ENCODE measurements around the gene DYNLT1. TPM values are rescaled to one million over a fixed set of nuclear protein-coding genes. Genes with fewer than 3 reads are reported as not detected.
"Not testable (repeated sequence)": the region's sequence is repeated elsewhere in the genome, so short reads cannot be mapped to it uniquely, and the experiment has no call there.

Gene DYNLT1
- total RNA-seq, 4 donors from 2014 or later: 36.6 to 80.0 (median 49.1) TPM

- TF ChIP-seq CTCF (IDR thresholded peaks at IDR 0.05) (no peak), EP300 (IDR thresholded peaks at IDR 0.05) (no peak), POLR2A (IDR thresholded peaks at IDR 0.05) (no peak)
- no peaks in the 10 kb centered on the region for H3K9me3 ChIP-seq
- peaks cover 0 to 3% (median 0%) of the 10 kb centered on the region in 4 donors for H3K4me1 ChIP-seq
- DNase-seq (ENCODE audit: low spot score in 2 of 2): no peak
- WGBS, 2 donors: 56 to 59% methylated on average over 5 of the region's 5 CpGs
- no peaks in the 10 kb centered on the region for H3K27me3 ChIP-seq
- no peaks in the 10 kb centered on the region for H3K36me3 ChIP-seq
- no peak overlapping the region for H3K27ac ChIP-seq
- H3K4me3 ChIP-seq: no peak overlapping the region
Observed at GRCh38 chr6:158684745-158685324, 40.3 kb upstream of the DYNLT1 start.

- Histone ChIP-seq H3K4me1 (peaks cover 0 to 3% (median 0%) of the 10 kb centered on the region in 4 donors), H3K27me3 (no peaks in the 10 kb centered on the region), H3K36me3 (no peaks in the 10 kb centered on the region), H3K27ac (no peak overlapping the region), H3K9me3 (no peaks in the 10 kb centered on the region), H3K4me3 (no peak overlapping the region)
- WGBS, 2 donors: 89 to 90% methylated on average over 5 of the region's 5 CpGs
- DNase-seq (ENCODE audit: low spot score in 2 of 2): no peak
- no peak for TF ChIP-seq POLR2A (IDR thresholded peaks at IDR 0.05)
- no peak for TF ChIP-seq CTCF (IDR thresholded peaks at IDR 0.05)
- no peak for TF ChIP-seq EP300 (IDR thresholded peaks at IDR 0.05)
Observed at GRCh38 chr6:158684311-158684710, 39.8 kb upstream of the DYNLT1 start.

GRCh38 chr6:158680481-158680880 lies 35.9 kb upstream of the DYNLT1 start:
- H3K9me3 ChIP-seq: no peaks in the 10 kb centered on the region
- H3K36me3 ChIP-seq: no peaks in the 10 kb centered on the region
- H3K4me1 ChIP-seq: no peaks in the 10 kb centered on the region
- 85 to 91% methylated on average over 6 of the region's 6 CpGs for WGBS, 2 donors
- H3K27me3 ChIP-seq: no peaks in the 10 kb centered on the region
- no peak for DNase-seq (ENCODE audit: low spot score in 2 of 2)
- no peak for TF ChIP-seq EP300 (IDR thresholded peaks at IDR 0.05)
- no peak for TF ChIP-seq POLR2A (IDR thresholded peaks at IDR 0.05)
- TF ChIP-seq CTCF (IDR thresholded peaks at IDR 0.05): no peak
- H3K4me3 ChIP-seq: no peak overlapping the region
- no peak overlapping the region for H3K27ac ChIP-seq

GRCh38 chr6:158680015-158680414 lies 35.5 kb upstream of the DYNLT1 start:
- TF ChIP-seq POLR2A (IDR thresholded peaks at IDR 0.05) (no peak), CTCF (IDR thresholded peaks at IDR 0.05) (no peak), EP300 (IDR thresholded peaks at IDR 0.05) (no peak)
- no peak overlapping the region for H3K4me3 ChIP-seq
- 93 to 95% methylated on average over 2 of the region's 2 CpGs for WGBS, 2 donors
- no peaks in the 10 kb centered on the region for H3K4me1 ChIP-seq
- no peaks in the 10 kb centered on the region for H3K9me3 ChIP-seq
- no peaks in the 10 kb centered on the region for H3K27me3 ChIP-seq
- no peak for DNase-seq (ENCODE audit: low spot score in 2 of 2)
- H3K36me3 ChIP-seq: no peaks in the 10 kb centered on the region
- H3K27ac ChIP-seq: no peak overlapping the region

- H3K9me3 ChIP-seq: no peaks in the 10 kb centered on the region
- no peaks in the 10 kb centered on the region for H3K4me1 ChIP-seq
- no peak for DNase-seq (ENCODE audit: low spot score in 2 of 2)
- no peaks in the 10 kb centered on the region for H3K36me3 ChIP-seq
- no peak overlapping the region for H3K4me3 ChIP-seq
- no peak overlapping the region for H3K27ac ChIP-seq
- 77 to 78% methylated on average over 11 of the region's 11 CpGs for WGBS, 2 donors
- no peaks in the 10 kb centered on the region for H3K27me3 ChIP-seq
- no peak for TF ChIP-seq POLR2A (IDR thresholded peaks at IDR 0.05)
Observed at GRCh38 chr6:158677906-158678578, 33.5 kb upstream of the DYNLT1 start.

GRCh38 chr6:158677094-158677493 lies 32.6 kb upstream of the DYNLT1 start:
- not testable (repeated sequence) for H3K27ac ChIP-seq; H3K9me3 ChIP-seq; H3K36me3 ChIP-seq; DNase-seq (ENCODE audit: low spot score in 2 of 2); H3K27me3 ChIP-seq; H3K4me3 ChIP-seq; H3K4me1 ChIP-seq
- 96 to 98% methylated on average over 3 of the region's 3 CpGs for WGBS, 2 donors
